ENCODE results near the gene CEP85. TPM values are rescaled to one million over a fixed set of nuclear protein-coding genes. Genes with fewer than 3 reads are reported as not detected.

CEP85 gene
- polyA plus RNA-seq, 3 donors = 1.3 to 3.3 (median 1.9) TPM

- WGBS, 3 donors = 12 to 16% (median 16%) methylated on average over 15 to 16 of the region's 16 CpGs
- H3K27ac ChIP-seq (ENCODE audit: low read depth, low read length) = no peak overlapping the region
Measured at GRCh38 chr1:26321315-26322041, 87.5 kb downstream of the CEP85 start.

GRCh38 chr1:26322042-26322331, 88.0 kb downstream of the CEP85 start:
- 65 to 79% (median 72%) methylated on average over 9 to 10 of the region's 10 CpGs for WGBS, 3 donors
- H3K27ac ChIP-seq (ENCODE audit: low read depth, low read length) = no peak overlapping the region

- WGBS, 3 donors = 88 to 93% (median 89%) methylated on average over 2 of the region's 2 CpGs
- no peak overlapping the region for H3K27ac ChIP-seq (ENCODE audit: low read depth, low read length)
Measured at GRCh38 chr1:26323382-26323781, 89.4 kb downstream of the CEP85 start.

GRCh38 chr1:26324550-26324949, 90.5 kb downstream of the CEP85 start:
- 78 to 87% (median 79%) methylated on average over 3 of the region's 3 CpGs for WGBS, 3 donors
- H3K27ac ChIP-seq (ENCODE audit: low read depth, low read length) = no peak overlapping the region

GRCh38 chr1:26327956-26328362, 94.0 kb downstream of the CEP85 start:
- 85 to 87% (median 86%) methylated on average over 8 of the region's 8 CpGs for WGBS, 3 donors
- H3K27ac ChIP-seq (ENCODE audit: low read depth, low read length) = no peak overlapping the region

Other genes with a start within 250 kb of the CEP85 start
- 1 to 10 TPM; 4.3 to 9.8 (median 4.9) TPM for gene PAFAH2, start 236.1 kb upstream of the CEP85 start, polyA plus RNA-seq
- gene EXTL1, start 212.4 kb upstream of the CEP85 start, polyA plus RNA-seq = under 1 TPM; 0.04 to 0.34 (median 0.09) TPM
- gene SLC30A2, start 188.1 kb upstream of the CEP85 start, polyA plus RNA-seq = 10 to 100 TPM in 1 of 3 donors, under 1 TPM in 1, not detected in 1; 0.07 to 99.7 TPM
- gene TRIM63, start 166.6 kb upstream of the CEP85 start, polyA plus RNA-seq = under 1 TPM; 0.11 to 0.67 (median 0.12) TPM
- 1 to 10 TPM; 1.7 to 2.7 (median 1.7) TPM for gene PDIK1L, start 122.4 kb upstream of the CEP85 start, polyA plus RNA-seq
- gene FAM110D, start 75.1 kb upstream of the CEP85 start, polyA plus RNA-seq = 10 to 100 TPM in 2 of 3 donors, 1 to 10 TPM in 1; 1.5 to 13.4 (median 13.3) TPM
- not detected for gene C1orf232, start 65.2 kb upstream of the CEP85 start, polyA plus RNA-seq
- gene ZNF593, start 64.3 kb upstream of the CEP85 start, polyA plus RNA-seq = 10 to 100 TPM; 58.4 to 94.6 (median 80.4) TPM
- under 1 TPM in 2 of 3 donors, not detected in 1; 0.32 to 0.61 TPM for gene ZNF593OS, start 62.4 kb upstream of the CEP85 start, polyA plus RNA-seq
- gene CNKSR1, start 56.7 kb upstream of the CEP85 start, polyA plus RNA-seq = 10 to 100 TPM in 1 of 3 donors, 1 to 10 TPM in 2; 1.1 to 13.7 (median 1.3) TPM
- not detected for gene CATSPER4, start 43.6 kb upstream of the CEP85 start, polyA plus RNA-seq
- gene SH3BGRL3, start 45.9 kb downstream of the CEP85 start, polyA plus RNA-seq = 100 to 1,000 TPM in 2 of 3 donors, 10 to 100 TPM in 1; 54.1 to 269 (median 154) TPM
- 10 to 100 TPM; 13.1 to 19.1 (median 16.9) TPM for gene UBXN11, start 72.4 kb downstream of the CEP85 start, polyA plus RNA-seq
- gene CD52, start 83.8 kb downstream of the CEP85 start, polyA plus RNA-seq = 10 to 100 TPM; 15.8 to 27.6 (median 20.2) TPM
- gene CRYBG2, start 119.9 kb downstream of the CEP85 start, polyA plus RNA-seq = under 1 TPM in 2 of 3 donors, not detected in 1; 0.14 to 0.18 TPM
- gene ZNF683, start 138.6 kb downstream of the CEP85 start, polyA plus RNA-seq = under 1 TPM in 1 of 3 donors, not detected in 2; 0.46 TPM
- gene LIN28A, start 176.6 kb downstream of the CEP85 start, polyA plus RNA-seq = not detected
- gene DHDDS, start 198.1 kb downstream of the CEP85 start, polyA plus RNA-seq = 100 to 1,000 TPM in 1 of 3 donors, 10 to 100 TPM in 2; 22.8 to 128 (median 31.2) TPM
- gene HMGN2, start 238.2 kb downstream of the CEP85 start, polyA plus RNA-seq = 100 to 1,000 TPM; 236 to 377 (median 260) TPM

All from adipose tissue (tissue), 3 donors.